Measurements from ENCODE around the gene TCF3. TPM values are rescaled to one million over a fixed set of nuclear protein-coding genes. Genes with fewer than 3 reads are reported as not detected.
A peak's percentile ranks its signal among the peaks of the same experiment; 100 is the strongest.

Gene TCF3
- total and polyA plus RNA-seq, 10 of the 15 experiments (the other 5 are each of a cell fraction or from before 2014, with no cell fraction given) = 6.7 to 282 (median 70.7) TPM

DNA sequence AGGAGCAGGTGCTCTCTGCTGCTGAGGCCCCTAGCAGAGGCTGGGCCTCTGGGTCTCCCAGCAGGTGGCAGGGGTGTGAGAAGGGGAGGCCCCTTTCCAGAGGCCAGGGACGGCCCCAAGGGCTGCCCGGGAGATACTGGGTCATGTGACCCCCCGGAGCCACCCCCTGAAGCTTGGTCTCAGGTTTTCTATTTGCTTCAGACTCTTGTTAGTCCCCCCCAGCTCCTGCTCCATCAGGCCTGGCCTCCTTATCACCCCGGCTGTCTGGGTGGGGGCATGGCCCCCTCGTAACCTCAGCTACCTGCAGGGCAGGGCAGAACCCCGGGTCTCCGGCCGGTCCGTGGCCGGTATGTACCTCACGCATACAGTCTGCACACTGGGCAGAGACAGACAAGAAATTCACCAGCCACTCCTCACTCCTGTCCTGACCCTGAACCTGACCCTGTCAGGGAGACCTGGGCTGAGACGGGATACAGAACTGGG, 13.2 kb upstream of the TCF3 start (continued):
- peak; percentile 48; the same call in 1 of the 2 replicates for TF ChIP-seq IKZF1 (conservative IDR thresholded peaks at IDR 0.05)
- TF ChIP-seq MYB (IDR thresholded peaks at IDR 0.05; ENCODE audit: borderline replicate concordance, low read depth, low read length) = no peak
- TF ChIP-seq RAD51 (IDR thresholded peaks at IDR 0.05) = peak; percentile 89
- TF ChIP-seq, protein P1, sequence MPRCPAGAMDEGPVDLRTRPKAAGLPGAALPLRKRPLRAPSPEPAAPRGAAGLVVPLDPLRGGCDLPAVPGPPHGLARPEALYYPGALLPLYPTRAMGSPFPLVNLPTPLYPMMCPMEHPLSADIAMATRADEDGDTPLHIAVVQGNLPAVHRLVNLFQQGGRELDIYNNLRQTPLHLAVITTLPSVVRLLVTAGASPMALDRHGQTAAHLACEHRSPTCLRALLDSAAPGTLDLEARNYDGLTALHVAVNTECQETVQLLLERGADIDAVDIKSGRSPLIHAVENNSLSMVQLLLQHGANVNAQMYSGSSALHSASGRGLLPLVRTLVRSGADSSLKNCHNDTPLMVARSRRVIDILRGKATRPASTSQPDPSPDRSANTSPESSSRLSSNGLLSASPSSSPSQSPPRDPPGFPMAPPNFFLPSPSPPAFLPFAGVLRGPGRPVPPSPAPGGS (IDR thresholded peaks at IDR 0.05; ENCODE audit: borderline replicate concordance, insufficient read depth, low read depth, low read length, poor library complexity, severe bottlenecking) = peak; percentile 36
- peak; percentile 86 for TF ChIP-seq TCF12 (IDR thresholded peaks at IDR 0.05; ENCODE audit: low read depth, low read length)
- TF ChIP-seq, protein P2, sequence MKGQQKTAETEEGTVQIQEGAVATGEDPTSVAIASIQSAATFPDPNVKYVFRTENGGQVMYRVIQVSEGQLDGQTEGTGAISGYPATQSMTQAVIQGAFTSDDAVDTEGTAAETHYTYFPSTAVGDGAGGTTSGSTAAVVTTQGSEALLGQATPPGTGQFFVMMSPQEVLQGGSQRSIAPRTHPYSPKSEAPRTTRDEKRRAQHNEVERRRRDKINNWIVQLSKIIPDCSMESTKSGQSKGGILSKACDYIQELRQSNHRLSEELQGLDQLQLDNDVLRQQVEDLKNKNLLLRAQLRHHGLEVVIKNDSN (IDR thresholded peaks at IDR 0.05; ENCODE audit: borderline replicate concordance, extremely low read length, insufficient read depth, low read depth, low read length) = peak; percentile 75
- TF ChIP-seq SUPT20H (IDR thresholded peaks at IDR 0.05; ENCODE audit: borderline replicate concordance, control insufficient read depth, low read depth, low read length) = no peak
- TF ChIP-seq SMARCA5 (IDR thresholded peaks at IDR 0.05) = no peak

DNA sequence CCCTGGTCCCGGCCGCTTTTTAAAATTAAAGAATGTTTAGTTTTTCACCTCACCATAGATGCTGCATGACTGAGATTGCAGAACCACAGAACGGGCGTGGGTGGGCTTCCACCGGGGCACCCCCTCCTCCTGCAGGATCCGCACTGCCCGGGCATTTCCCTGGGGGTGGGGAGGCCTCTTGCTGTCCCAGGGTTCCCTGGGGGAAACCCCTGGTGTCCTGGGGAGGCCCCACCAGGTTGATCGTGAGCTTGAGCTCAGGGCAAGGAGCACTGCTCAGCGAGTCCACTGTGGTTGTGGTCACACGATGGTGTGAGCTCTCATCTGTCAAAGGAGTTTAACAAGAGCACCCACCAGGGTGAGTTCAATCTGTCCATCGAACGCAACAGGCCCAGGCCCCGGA, 11.4 kb upstream of the TCF3 start:
- H2AFZ ChIP-seq (ENCODE audit: control insufficient read depth, low read depth, low read length) = no peak overlapping the region
- peak overlapping the region; percentile 37 for H3K27ac ChIP-seq (ENCODE audit: control insufficient read depth, insufficient read depth)
- ATAC-seq (peak; percentile 2), DNase-seq (ENCODE audit: low read depth, low spot score) (no peak), FAIRE-seq (no peak)
- BruUV-seq (replicated peaks) = no TSS peak
- H3K9ac ChIP-seq (ENCODE audit: control insufficient read depth, insufficient read depth, low read length) = no peak overlapping the region
- intact Hi-C loops (cut with micrococcal nuclease; ENCODE audit: unreplicated experiment) = no loop called here
- peaks cover 53% of the 10 kb centered on the region for H3K4me1 ChIP-seq (ENCODE audit: control insufficient read depth, insufficient read depth, low read length)
- ChIA-PET POLR2A (interaction anchor here (1.0 to 1.5 kb wide), 2 partner anchors 12 to 15 kb away, joined by 3 to 12 read pairs; partner anchors contain the start of gene TCF3), RAD21 (ENCODE audit: unreplicated experiment) (interaction anchor here (3.5 kb wide), 1 partner anchor 14 kb away, joined by 19 read pairs; no protein-coding TSS in a partner anchor), CTCF (interaction anchor here (1.1 to 1.6 kb wide), 2 partner anchors 13 to 16 kb away, joined by 3 to 8 read pairs; no protein-coding TSS in a partner anchor), SMC1A (ENCODE audit: uncharacterized antibody, unreplicated experiment) (interaction anchor here (0.9 to 1.1 kb wide), 3 partner anchors 11 to 71 kb away, joined by 3 to 6 read pairs (median 3); partner anchors contain the start of gene TCF3)
- no peaks in the 10 kb centered on the region for H4K20me1 ChIP-seq (ENCODE audit: control insufficient read depth, insufficient read depth)
- H3K9me3 ChIP-seq (replicated peaks; ENCODE audit: control insufficient read depth, insufficient read depth, low read length) = peaks cover 3% of the 10 kb centered on the region; the same call in 2 of the 3 replicates
- H3K4me2 ChIP-seq (ENCODE audit: control insufficient read depth, insufficient read depth) = peak overlapping the region; percentile 75
- no peaks in the 10 kb centered on the region for H3K36me3 ChIP-seq (ENCODE audit: control insufficient read depth in 2 of 2, insufficient read depth in 2 of 2, low read length in 1 of 2)
- H3K27me3 ChIP-seq (replicated peaks in 1 of 2; ENCODE audit: control insufficient read depth in 2 of 2, insufficient read depth in 2 of 2, low read length in 1 of 2) = no peaks in the 10 kb centered on the region
- H3K79me2 ChIP-seq (ENCODE audit: control insufficient read depth, insufficient read depth, low read length) = no peaks in the 10 kb centered on the region
- H3K4me3 ChIP-seq = no peak overlapping the region
- WGBS (ENCODE audit: insufficient coverage, insufficient replicate concordance, low lambda C conversion rate, missing lambda C conversion rate) = 3% methylated on average over 13 of the region's 13 CpGs
- in situ Hi-C loops (cut with MboI) = no loop called here
- TF ChIP-seq CBX5 (IDR thresholded peaks at IDR 0.05; ENCODE audit: low read depth) (no peak), RBBP5 (conservative IDR thresholded peaks at IDR 0.05) (no peak), EGR1 (IDR thresholded peaks at IDR 0.05; ENCODE audit: borderline replicate concordance in 1 of 2, low read depth in 2 of 2, low read length in 2 of 2) (peak in 1 of 2 experiments; percentile 95; a peak in 2 of 3 replicates), NR2C1 (IDR thresholded peaks at IDR 0.05) (no peak), CBX3 (IDR thresholded peaks at IDR 0.05; ENCODE audit: borderline replicate concordance, low read depth) (no peak), KAT2A (conservative IDR thresholded peaks at IDR 0.05; ENCODE audit: control insufficient read depth, low read depth, low read length) (no peak), ATF7 (IDR thresholded peaks at IDR 0.05; ENCODE audit: low read depth) (no peak)
- TF ChIP-seq, protein P3, sequence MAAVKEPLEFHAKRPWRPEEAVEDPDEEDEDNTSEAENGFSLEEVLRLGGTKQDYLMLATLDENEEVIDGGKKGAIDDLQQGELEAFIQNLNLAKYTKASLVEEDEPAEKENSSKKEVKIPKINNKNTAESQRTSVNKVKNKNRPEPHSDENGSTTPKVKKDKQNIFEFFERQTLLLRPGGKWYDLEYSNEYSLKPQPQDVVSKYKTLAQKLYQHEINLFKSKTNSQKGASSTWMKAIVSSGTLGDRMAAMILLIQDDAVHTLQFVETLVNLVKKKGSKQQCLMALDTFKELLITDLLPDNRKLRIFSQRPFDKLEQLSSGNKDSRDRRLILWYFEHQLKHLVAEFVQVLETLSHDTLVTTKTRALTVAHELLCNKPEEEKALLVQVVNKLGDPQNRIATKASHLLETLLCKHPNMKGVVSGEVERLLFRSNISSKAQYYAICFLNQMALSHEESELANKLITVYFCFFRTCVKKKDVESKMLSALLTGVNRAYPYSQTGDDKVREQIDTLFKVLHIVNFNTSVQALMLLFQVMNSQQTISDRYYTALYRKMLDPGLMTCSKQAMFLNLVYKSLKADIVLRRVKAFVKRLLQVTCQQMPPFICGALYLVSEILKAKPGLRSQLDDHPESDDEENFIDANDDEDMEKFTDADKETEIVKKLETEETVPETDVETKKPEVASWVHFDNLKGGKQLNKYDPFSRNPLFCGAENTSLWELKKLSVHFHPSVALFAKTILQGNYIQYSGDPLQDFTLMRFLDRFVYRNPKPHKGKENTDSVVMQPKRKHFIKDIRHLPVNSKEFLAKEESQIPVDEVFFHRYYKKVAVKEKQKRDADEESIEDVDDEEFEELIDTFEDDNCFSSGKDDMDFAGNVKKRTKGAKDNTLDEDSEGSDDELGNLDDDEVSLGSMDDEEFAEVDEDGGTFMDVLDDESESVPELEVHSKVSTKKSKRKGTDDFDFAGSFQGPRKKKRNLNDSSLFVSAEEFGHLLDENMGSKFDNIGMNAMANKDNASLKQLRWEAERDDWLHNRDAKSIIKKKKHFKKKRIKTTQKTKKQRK (IDR thresholded peaks at IDR 0.05; ENCODE audit: low read depth, low read length) = no peak

All from GM12878 (cell line).